K562 (cell line): ENCODE data around the gene OSBP2. TPM values are rescaled to one million over a fixed set of nuclear protein-coding genes. Genes with fewer than 3 reads are reported as not detected.

Experiments
- PML ChIP-seq: IDR thresholded peaks from 2 replicates; pipeline ENCODE4 v1.6.1; 2012; ENCODE audit warnings: low read length, inconsistent platforms
- UBTF ChIP-seq, 2 experiments: IDR thresholded peaks; 2 replicates each; pipeline ENCODE4 v1.6.1; 2012; ENCODE audit warnings: improper control_type of control experiment in 2 of 2, low read depth in 2 of 2, low read length in 2 of 2, borderline replicate concordance in 1 of 2
- ZBTB33 ChIP-seq: sonication (generic); formaldehyde crosslinking; IDR thresholded peaks from 2 replicates; pipeline ENCODE4 v1.8.1; 2023; ENCODE audit warnings: mild to moderate bottlenecking, missing genetic modification reagents
- ZBTB40 ChIP-seq, 2 experiments: fragments of 450-650 bp in 1 of 2; sonication (generic) in 1 of 2; formaldehyde crosslinking in 1 of 2; IDR thresholded peaks; 2 replicates each; pipeline versions ENCODE4 v1.7.1 to v1.9.0; 2016 to 2022; ENCODE audit warnings: inconsistent platforms in 1 of 2, mild to moderate bottlenecking in 1 of 2, missing genetic modification reagents in 1 of 2
- polyA plus RNA-seq, 8 experiments: library from polyadenylated mRNA; depleted of rRNA in 4 of 8; stranded (reverse) in 5 of 8; unstranded in 3 of 8; fragments of >200 nt; fragmentation: Nextera tagmentation in 2 of 8; fragmentation: Illumina TruSeq in 1 of 8; extraction: Ambion mirVana in 2 of 8; extraction: Trizol in 1 of 8; gene quantifications; 2 replicates each; pipeline versions ENCODE4 v1.2.1 to v1.2.3, GENCODE V29; 2011 to 2014; ENCODE audit warnings: inconsistent platforms in 1 of 8, missing spikeins in 1 of 8
- total RNA-seq, 7 experiments: library from RNA; depleted of rRNA in 6 of 7; stranded (reverse); fragments of >200 nt in 6 of 7; fragmentation: Illumina TruSeq in 2 of 7; extraction: Trizol in 2 of 7; gene quantifications; 2 replicates each; pipeline versions ENCODE4 v1.2.1 to v1.2.3, GENCODE V29; 2011 to 2021; ENCODE audit warnings: low replicate concordance in 1 of 7

The OSBP2 gene
- total and polyA plus RNA-seq, 9 of the 15 experiments (the other 6 are each of a cell fraction or from before 2014, with no cell fraction given): 0.52 to 29.5 (median 21.6) TPM

- no peak for TF ChIP-seq ZBTB40 (IDR thresholded peaks at IDR 0.05)
- no peak for TF ChIP-seq ZBTB40 (CRISPR knock-in tag; IDR thresholded peaks at IDR 0.05)
- TF ChIP-seq PML: no peak
- TF ChIP-seq ZBTB33: no peak
- no peak for TF ChIP-seq UBTF (IDR thresholded peaks at IDR 0.05; ENCODE audit: borderline replicate concordance in 1 of 2, low read depth in 2 of 2, low read length in 2 of 2)
These were observed 196.7 kb downstream of the OSBP2 start (continued) for GRCh38 chr22:30891443-30891755.
